HG03378 (cell line): Measurements from ENCODE around the gene ZNF438.

Experiments used
- ATAC-seq: cut with Tn5 transposase; IDR thresholded peaks from one replicate; pipeline ENCODE4 v1.9.1; 2021; ENCODE audit warnings: mild to moderate bottlenecking, moderate library complexity; ENCODE audit not compliant: unreplicated experiment

Gene ZNF438

GRCh38 chr10:30853066-30853465 is 178.6 kb downstream of the ZNF438 start:
- ATAC-seq, result no peak

- no peak for ATAC-seq
Measured at GRCh38 chr10:30850776-30851175, 180.9 kb downstream of the ZNF438 start.

GRCh38 chr10:30849231-30850035 is 182.2 kb downstream of the ZNF438 start:
- ATAC-seq, result no peak

- no peak for ATAC-seq
Measured at GRCh38 chr10:30848396-30849032, 183.2 kb downstream of the ZNF438 start.

- ATAC-seq, result no peak
Measured at GRCh38 chr10:30847642-30848041, 184.0 kb downstream of the ZNF438 start.

GRCh38 chr10:30847199-30847598 is 184.5 kb downstream of the ZNF438 start:
- no peak for ATAC-seq

GRCh38 chr10:30846710-30847109 is 185.0 kb downstream of the ZNF438 start:
- no peak for ATAC-seq

- ATAC-seq, result no peak
Measured at GRCh38 chr10:30842894-30843293, 188.8 kb downstream of the ZNF438 start.

GRCh38 chr10:30842185-30842584 is 189.5 kb downstream of the ZNF438 start:
- ATAC-seq, result no peak

GRCh38 chr10:30840395-30841050 is 191.1 kb downstream of the ZNF438 start:
- ATAC-seq, result no peak

- ATAC-seq, result no peak
Measured at GRCh38 chr10:30839652-30840051, 192.0 kb downstream of the ZNF438 start.

- ATAC-seq, result no peak
Measured at GRCh38 chr10:30836406-30836805, 195.3 kb downstream of the ZNF438 start.

- no peak for ATAC-seq
Measured at GRCh38 chr10:30835146-30835545, 196.5 kb downstream of the ZNF438 start.

- no peak for ATAC-seq
Measured at GRCh38 chr10:30834651-30835050, 197.0 kb downstream of the ZNF438 start.

GRCh38 chr10:30834153-30834552 is 197.5 kb downstream of the ZNF438 start:
- ATAC-seq, result no peak

- no peak for ATAC-seq
Measured at GRCh38 chr10:30833628-30833970, 198.1 kb downstream of the ZNF438 start.

GRCh38 chr10:30832749-30833627 is 198.7 kb downstream of the ZNF438 start:
- no peak for ATAC-seq

GRCh38 chr10:30832001-30832748 is 199.5 kb downstream of the ZNF438 start:
- ATAC-seq, result no peak

GRCh38 chr10:30831426-30831825 is 200.2 kb downstream of the ZNF438 start:
- no peak for ATAC-seq
